Progenitor cell of endocrine pancreas (in vitro differentiated cells): Measurements from ENCODE around the gene TEX48. TPM values are rescaled to one million over a fixed set of nuclear protein-coding genes. Genes with fewer than 3 reads are reported as not detected.

Experiments used
- DNase-seq: peaks from one replicate; pipeline ENCODE4 v3.0.0; 2021; ENCODE audit warnings: low spot score; ENCODE audit not compliant: unreplicated experiment
- H3K27ac Mint-ChIP-seq: 2 replicates; pipeline ENCODE4 v1.8.0; 2021; ENCODE audit warnings: mild to moderate bottlenecking, moderate library complexity, mixed read lengths
- H3K27me3 Mint-ChIP-seq: 2 replicates; pipeline ENCODE4 v1.8.0; 2021; ENCODE audit warnings: mixed read lengths
- H3K36me3 Mint-ChIP-seq: 2 replicates; pipeline ENCODE4 v1.8.0; 2022; ENCODE audit warnings: mixed read lengths; ENCODE audit not compliant: insufficient read depth
- H3K4me1 Mint-ChIP-seq: 2 replicates; pipeline ENCODE4 v1.8.0; 2021; ENCODE audit warnings: low read depth, mixed read lengths
- H3K4me3 Mint-ChIP-seq: 2 replicates; pipeline ENCODE4 v1.8.0; 2021; ENCODE audit warnings: low read depth, mild to moderate bottlenecking, moderate library complexity, mixed read lengths
- H3K9me3 Mint-ChIP-seq: 2 replicates; pipeline ENCODE4 v1.8.0; 2021; ENCODE audit warnings: low read depth, mixed read lengths
- CTCF ChIP-seq: fragments of 200-600 bp; sonication (generic); IDR thresholded peaks from one replicate; pipeline ENCODE4 v1.5.0; 2021; ENCODE audit warnings: antibody characterized with exemption, mild to moderate bottlenecking; ENCODE audit not compliant: unreplicated experiment
- total RNA-seq: library from RNA; stranded (reverse); gene quantifications from 2 replicates; pipeline ENCODE4 v1.2.1, GENCODE V29; 2021

Gene TEX48
- total RNA-seq, 1 donor from 2014 or later, result not detected

- Mint-ChIP-seq H3K9me3 (no peaks in the 10 kb centered on the region), H3K36me3 (no peaks in the 10 kb centered on the region), H3K27me3 (peaks cover 8% of the 10 kb centered on the region), H3K4me3 (no peak overlapping the region), H3K27ac (no peak overlapping the region), H3K4me1 (no peaks in the 10 kb centered on the region)
- DNase-seq, result no peak
- TF ChIP-seq CTCF, result no peak
These were observed 20.0 kb upstream of the TEX48 start for GRCh38 chr9:114701988-114702387.

- peaks cover 1% of the 10 kb centered on the region for H3K4me1 Mint-ChIP-seq
- no peak for TF ChIP-seq CTCF
- H3K27me3 Mint-ChIP-seq, result peaks cover 7% of the 10 kb centered on the region
- no peak overlapping the region for H3K27ac Mint-ChIP-seq
- DNase-seq, result no peak
- H3K9me3 Mint-ChIP-seq, result no peaks in the 10 kb centered on the region
- no peaks in the 10 kb centered on the region for H3K36me3 Mint-ChIP-seq
- no peak overlapping the region for H3K4me3 Mint-ChIP-seq
These were observed 16.0 kb upstream of the TEX48 start for GRCh38 chr9:114697951-114698351.

- no peaks in the 10 kb centered on the region for H3K36me3 Mint-ChIP-seq
- TF ChIP-seq CTCF, result no peak
- H3K4me1 Mint-ChIP-seq, result peaks cover 1% of the 10 kb centered on the region
- no peaks in the 10 kb centered on the region for H3K9me3 Mint-ChIP-seq
- H3K4me3 Mint-ChIP-seq, result no peak overlapping the region
- H3K27ac Mint-ChIP-seq, result no peak overlapping the region
- H3K27me3 Mint-ChIP-seq, result peaks cover 7% of the 10 kb centered on the region
- DNase-seq, result no peak
These were observed 15.0 kb upstream of the TEX48 start for GRCh38 chr9:114696814-114697544.

- no peak for DNase-seq
- no peaks in the 10 kb centered on the region for H3K36me3 Mint-ChIP-seq
- no peak for TF ChIP-seq CTCF
- H3K27me3 Mint-ChIP-seq, result peaks cover 11% of the 10 kb centered on the region
- no peak overlapping the region for H3K27ac Mint-ChIP-seq
- peaks cover 1% of the 10 kb centered on the region for H3K4me1 Mint-ChIP-seq
- no peaks in the 10 kb centered on the region for H3K9me3 Mint-ChIP-seq
- no peak overlapping the region for H3K4me3 Mint-ChIP-seq
These were observed 14.0 kb upstream of the TEX48 start for GRCh38 chr9:114695948-114696347.

GRCh38 chr9:114694719-114695269 is 12.8 kb upstream of the TEX48 start:
- TF ChIP-seq CTCF, result no peak
- no peak for DNase-seq
- no peaks in the 10 kb centered on the region for H3K9me3 Mint-ChIP-seq

More at GRCh38 chr9:114694719-114695269, 12.8 kb upstream of the TEX48 start:
- Mint-ChIP-seq H3K27ac (no peak overlapping the region), H3K36me3 (no peaks in the 10 kb centered on the region), H3K4me1 (peaks cover 1% of the 10 kb centered on the region), H3K27me3 (peaks cover 12% of the 10 kb centered on the region), H3K4me3 (no peak overlapping the region)
